ENCODE results near the gene BHLHE23. TPM values are rescaled to one million over a fixed set of nuclear protein-coding genes. Genes with fewer than 3 reads are reported as not detected.

Gene BHLHE23
- total RNA-seq, 2 donors from 2014 or later, result 4.0 TPM; not detected in 1

GRCh38 chr20:62991196-62991807, 15.5 kb downstream of the BHLHE23 start:
- WGBS, result 71% methylated on average over 13 of the region's 13 CpGs
- H3K27ac ChIP-seq, result no peak overlapping the region
- H3K4me1 ChIP-seq (replicated peaks), result no peaks in the 10 kb centered on the region
- peaks cover 8% of the 10 kb centered on the region for H3K27me3 ChIP-seq (replicated peaks; ENCODE audit: insufficient read depth)
- TF ChIP-seq POLR2AphosphoS5 (IDR thresholded peaks at IDR 0.05) (no peak), CTCF (IDR thresholded peaks at IDR 0.05) (no peak)
- intact Hi-C loops (cut with DNase I), result no loop called here
- H3K36me3 ChIP-seq, result no peaks in the 10 kb centered on the region
- no peak overlapping the region for H3K4me3 ChIP-seq
- DNase-seq (ENCODE audit: low spot score), result no peak
- H3K9me3 ChIP-seq, result no peaks in the 10 kb centered on the region

- no peaks in the 10 kb centered on the region for H3K9me3 ChIP-seq
- DNase-seq (ENCODE audit: low spot score), result no peak
- 71% methylated on average over 22 of the region's 22 CpGs for WGBS
- H3K27ac ChIP-seq, result no peak overlapping the region
- H3K4me1 ChIP-seq (replicated peaks), result no peaks in the 10 kb centered on the region
- no peak for TF ChIP-seq POLR2A (IDR thresholded peaks at IDR 0.05)
- intact Hi-C loops (cut with DNase I), result no loop called here
- no peak overlapping the region for H3K4me3 ChIP-seq
- peaks cover 8% of the 10 kb centered on the region for H3K27me3 ChIP-seq (replicated peaks; ENCODE audit: insufficient read depth)
- no peaks in the 10 kb centered on the region for H3K36me3 ChIP-seq
These were observed 16.4 kb downstream of the BHLHE23 start for GRCh38 chr20:62990306-62990825.

- no peaks in the 10 kb centered on the region for H3K36me3 ChIP-seq
- H3K4me3 ChIP-seq, result no peak overlapping the region
- no peaks in the 10 kb centered on the region for H3K4me1 ChIP-seq (replicated peaks)
- intact Hi-C loops (cut with DNase I), result no loop called here
- TF ChIP-seq POLR2AphosphoS5 (IDR thresholded peaks at IDR 0.05), result no peak
- TF ChIP-seq CTCF (IDR thresholded peaks at IDR 0.05), result no peak
- no peak for TF ChIP-seq POLR2A (IDR thresholded peaks at IDR 0.05)
- H3K27me3 ChIP-seq (replicated peaks; ENCODE audit: insufficient read depth), result peaks cover 8% of the 10 kb centered on the region
- no peaks in the 10 kb centered on the region for H3K9me3 ChIP-seq
- 47% methylated on average over 11 of the region's 11 CpGs for WGBS
- H3K27ac ChIP-seq, result no peak overlapping the region
- no peak for DNase-seq (ENCODE audit: low spot score)
These were observed 17.6 kb downstream of the BHLHE23 start for GRCh38 chr20:62989201-62989601.

GRCh38 chr20:62987114-62987513, 19.6 kb downstream of the BHLHE23 start:
- H3K4me1 ChIP-seq (replicated peaks), result no peaks in the 10 kb centered on the region
- no peak for TF ChIP-seq CTCF (IDR thresholded peaks at IDR 0.05)
- TF ChIP-seq POLR2AphosphoS5 (IDR thresholded peaks at IDR 0.05), result no peak
- no peak for TF ChIP-seq POLR2A (IDR thresholded peaks at IDR 0.05)
- H3K4me3 ChIP-seq, result no peak overlapping the region
- intact Hi-C loops (cut with DNase I), result no loop called here
- DNase-seq (ENCODE audit: low spot score), result no peak
- H3K27me3 ChIP-seq (replicated peaks; ENCODE audit: insufficient read depth), result peaks cover 11% of the 10 kb centered on the region
- 67% methylated on average over 10 of the region's 10 CpGs for WGBS
- no peaks in the 10 kb centered on the region for H3K9me3 ChIP-seq
- no peak overlapping the region for H3K27ac ChIP-seq
- no peaks in the 10 kb centered on the region for H3K36me3 ChIP-seq

GRCh38 chr20:62986257-62986800, 20.4 kb downstream of the BHLHE23 start:
- Histone ChIP-seq H3K27ac (no peak overlapping the region), H3K4me1 (replicated peaks) (no peaks in the 10 kb centered on the region), H3K36me3 (no peaks in the 10 kb centered on the region), H3K27me3 (replicated peaks; ENCODE audit: insufficient read depth) (peaks cover 18% of the 10 kb centered on the region), H3K9me3 (no peaks in the 10 kb centered on the region), H3K4me3 (no peak overlapping the region)
- intact Hi-C loops (cut with DNase I), result no loop called here
- TF ChIP-seq POLR2AphosphoS5 (IDR thresholded peaks at IDR 0.05) (no peak), POLR2A (IDR thresholded peaks at IDR 0.05) (no peak), CTCF (IDR thresholded peaks at IDR 0.05) (no peak)
- no peak for DNase-seq (ENCODE audit: low spot score)
- 68% methylated on average over 6 of the region's 6 CpGs for WGBS

Data from prostate gland (tissue), 2 donors.